DMS 273 (cell line): Measurements from ENCODE around the gene ENTHD1.
"Not testable (repeated sequence)": the region's sequence is repeated elsewhere in the genome, so short reads cannot be mapped to it uniquely, and the experiment has no call there.

ENCODE experiments used
- DNase-seq: peaks from one replicate; lab custom pipeline; 2025; ENCODE audit not compliant: unreplicated experiment; lab: John Stamatoyannopoulos, UW

Gene ENTHD1

DNA sequence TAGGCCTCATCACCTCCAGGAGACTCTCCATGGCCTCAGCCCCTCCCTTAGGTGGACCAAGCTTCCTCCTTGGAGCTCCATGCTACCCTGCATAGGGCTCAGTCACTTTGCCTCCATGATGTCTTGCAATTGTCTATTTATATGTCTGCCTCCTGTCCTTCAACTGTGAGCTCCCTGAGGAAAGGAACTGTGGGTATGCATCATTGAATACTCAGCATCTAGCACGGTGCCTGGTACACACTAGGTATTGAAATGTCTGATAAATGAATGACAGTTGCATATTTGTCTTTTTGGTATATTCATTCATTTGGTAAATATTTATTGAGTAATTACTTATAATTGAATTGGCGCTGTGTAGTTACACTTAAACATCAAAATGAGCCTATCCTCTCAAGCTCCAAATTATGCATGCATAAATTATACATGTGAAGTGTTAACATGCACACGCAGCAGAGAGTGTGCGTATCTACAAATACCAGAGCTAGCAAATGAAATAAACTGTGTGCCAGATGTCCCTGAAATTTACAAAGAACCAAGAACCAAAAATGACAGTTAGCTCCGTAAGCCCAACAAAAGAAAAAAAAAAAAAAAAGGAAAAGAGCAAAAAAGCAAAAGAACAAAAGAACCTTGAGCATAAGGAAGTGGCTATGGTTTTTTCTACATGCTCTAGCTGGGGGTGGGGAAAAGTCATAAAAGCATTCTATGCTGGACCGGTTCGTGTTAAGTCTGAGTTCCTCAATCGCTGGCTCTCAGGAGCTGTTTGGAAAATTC lies 32.5 kb upstream of the ENTHD1 start:
- DNase-seq, result no peak

DNA sequence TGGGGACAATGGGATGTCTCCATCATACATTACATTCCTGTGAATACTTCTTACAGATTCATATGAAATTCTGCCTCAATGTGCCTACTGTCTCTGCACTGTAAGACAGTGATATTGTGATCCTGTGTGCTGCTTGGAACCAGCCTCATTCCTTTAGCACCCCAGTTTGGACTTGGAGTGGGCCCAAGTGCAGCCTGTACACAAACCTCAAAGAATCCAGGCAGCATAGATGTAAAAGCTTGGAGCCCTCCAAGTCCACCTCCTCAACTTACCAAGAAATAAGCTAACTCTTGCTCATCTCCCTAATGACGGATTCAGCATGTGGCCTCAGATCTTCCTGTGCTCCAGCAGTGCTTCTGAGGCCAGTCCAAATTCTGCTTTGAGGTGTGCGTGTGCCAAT lies 31.7 kb upstream of the ENTHD1 start:
- DNase-seq, result no peak

- no peak for DNase-seq
Observed at GRCh38 chr22:39924286-39924685, 30.7 kb upstream of the ENTHD1 start.

GRCh38 chr22:39923696-39924095 lies 30.1 kb upstream of the ENTHD1 start:
- DNase-seq, result no peak

GRCh38 chr22:39920134-39920743 lies 26.7 kb upstream of the ENTHD1 start:
- no peak for DNase-seq

DNA sequence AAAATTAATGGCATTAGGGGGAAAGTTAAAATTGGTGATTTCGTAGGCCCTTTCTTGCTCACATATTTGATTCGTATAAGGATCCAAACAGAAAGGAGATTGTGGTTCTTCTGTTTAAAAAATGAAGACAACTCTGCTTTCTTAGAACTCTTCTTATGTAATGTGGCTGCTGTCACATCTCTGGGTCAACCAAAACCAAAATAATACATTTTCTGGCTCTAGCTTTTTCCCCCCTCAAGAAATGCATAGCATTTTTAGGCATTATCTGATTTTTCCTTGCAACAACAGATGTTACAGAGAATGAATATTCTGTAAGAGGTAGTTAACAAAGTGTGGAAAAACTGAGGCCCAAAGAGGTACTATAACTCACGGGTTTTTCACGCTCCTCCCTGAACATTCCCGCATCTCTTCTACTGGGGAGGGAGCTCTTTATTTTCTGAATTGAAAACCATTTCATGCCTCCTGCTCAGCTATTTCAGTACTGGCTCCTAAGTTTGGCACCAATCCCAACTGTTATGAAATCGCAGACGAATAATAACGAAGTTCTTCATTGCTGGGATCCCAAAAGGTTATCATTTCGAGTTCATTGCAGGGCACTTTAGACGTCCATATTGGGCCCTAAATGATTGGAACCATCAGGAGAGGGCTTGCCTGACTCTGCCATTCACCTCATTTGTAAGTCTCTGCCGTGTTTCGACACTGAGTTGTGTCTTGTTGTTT lies 24.4 kb upstream of the ENTHD1 start:
- DNase-seq, result peak; percentile 15

GRCh38 chr22:39917197-39917643 lies 23.7 kb upstream of the ENTHD1 start:
- no peak for DNase-seq

- no peak for DNase-seq
Observed at GRCh38 chr22:39916496-39916895, 22.9 kb upstream of the ENTHD1 start.

GRCh38 chr22:39915295-39915726 lies 21.8 kb upstream of the ENTHD1 start:
- no peak for DNase-seq

- DNase-seq, result no peak
Observed at GRCh38 chr22:39914584-39914983, 21.0 kb upstream of the ENTHD1 start.

GRCh38 chr22:39913886-39914285 lies 20.3 kb upstream of the ENTHD1 start:
- no peak for DNase-seq

DNA sequence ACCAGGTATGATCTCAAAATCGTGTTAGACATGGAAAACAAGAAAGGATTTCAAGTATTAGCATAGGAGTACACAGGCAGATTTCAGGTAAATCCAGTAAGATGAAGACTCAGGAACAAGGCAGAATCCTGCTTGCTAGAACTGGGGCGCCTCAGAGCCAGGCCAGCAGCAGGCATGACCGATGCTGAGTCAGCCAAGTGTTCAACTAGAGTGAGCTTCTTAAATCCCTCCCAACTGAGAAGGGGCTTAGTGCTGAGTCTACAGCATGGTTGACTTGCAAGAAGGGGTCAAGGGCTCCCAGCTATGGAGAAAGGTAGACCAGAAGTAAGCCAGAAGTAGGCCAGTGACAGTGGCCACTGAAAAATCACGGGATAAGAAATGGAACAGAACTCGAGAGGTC lies 19.8 kb upstream of the ENTHD1 start:
- no peak for DNase-seq

GRCh38 chr22:39910876-39911613 lies 17.5 kb upstream of the ENTHD1 start:
- no peak for DNase-seq

- no peak for DNase-seq
Observed at GRCh38 chr22:39908737-39909136, 15.2 kb upstream of the ENTHD1 start.

DNA sequence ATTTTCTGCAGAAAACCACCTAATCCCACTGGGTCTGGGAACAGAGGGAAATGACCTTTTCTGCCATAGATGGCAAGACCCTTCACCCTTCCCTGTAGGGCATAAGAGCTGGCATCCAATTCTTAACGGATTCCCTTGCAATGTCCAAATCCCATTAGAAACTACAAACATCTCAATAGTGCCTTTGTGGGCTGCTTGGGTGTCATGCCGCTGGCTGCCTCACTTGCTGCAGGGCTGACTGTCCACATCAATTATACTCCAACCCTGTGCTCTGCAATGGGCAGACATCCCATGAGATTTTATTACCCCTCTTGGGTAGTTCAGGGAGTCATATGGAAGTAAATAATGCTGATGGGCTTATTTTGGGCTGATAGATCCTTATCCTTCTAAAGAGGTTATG lies 14.6 kb upstream of the ENTHD1 start:
- DNase-seq, result no peak

GRCh38 chr22:39907605-39908097 lies 14.1 kb upstream of the ENTHD1 start:
- no peak for DNase-seq

- DNase-seq, result no peak
Observed at GRCh38 chr22:39907047-39907446, 13.5 kb upstream of the ENTHD1 start.

DNA sequence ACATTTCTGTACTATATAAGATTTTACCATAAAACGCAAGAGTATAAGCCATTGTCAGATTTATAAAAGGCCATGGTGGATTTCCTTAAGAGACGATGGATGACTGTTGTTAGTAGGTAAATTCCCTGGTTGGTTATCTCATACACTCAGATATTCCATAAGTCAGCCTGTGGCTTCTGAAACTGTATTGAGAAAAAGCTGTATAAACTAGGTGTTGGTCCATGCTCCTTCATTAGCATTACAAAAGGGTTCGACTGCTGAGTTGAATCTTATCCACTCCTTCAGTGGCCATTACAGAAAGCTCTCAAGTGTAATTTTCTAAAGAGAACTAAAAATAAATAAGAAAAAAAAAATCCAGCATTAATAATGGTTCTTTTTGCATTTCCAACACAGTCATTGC lies 12.6 kb upstream of the ENTHD1 start:
- DNase-seq, result no peak

DNA sequence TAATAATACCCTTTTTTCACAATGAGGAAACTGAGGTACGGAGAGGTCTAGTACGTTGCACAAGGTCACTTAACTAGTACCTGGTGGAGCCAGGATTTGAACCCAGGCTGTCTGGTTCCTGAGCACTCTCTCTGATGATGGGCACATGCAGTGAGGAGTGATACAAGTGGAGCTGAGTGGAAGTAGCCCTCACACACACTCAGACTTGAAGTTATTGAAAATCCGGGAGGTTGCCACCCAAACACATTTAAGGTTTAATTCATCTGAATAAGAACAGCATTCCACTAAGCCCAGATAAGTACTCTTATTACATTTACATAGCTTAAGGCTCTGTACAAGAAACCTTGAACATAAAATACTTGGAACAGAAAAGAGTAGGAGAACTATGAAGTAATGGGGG lies 12.1 kb upstream of the ENTHD1 start:
- no peak for DNase-seq

DNA sequence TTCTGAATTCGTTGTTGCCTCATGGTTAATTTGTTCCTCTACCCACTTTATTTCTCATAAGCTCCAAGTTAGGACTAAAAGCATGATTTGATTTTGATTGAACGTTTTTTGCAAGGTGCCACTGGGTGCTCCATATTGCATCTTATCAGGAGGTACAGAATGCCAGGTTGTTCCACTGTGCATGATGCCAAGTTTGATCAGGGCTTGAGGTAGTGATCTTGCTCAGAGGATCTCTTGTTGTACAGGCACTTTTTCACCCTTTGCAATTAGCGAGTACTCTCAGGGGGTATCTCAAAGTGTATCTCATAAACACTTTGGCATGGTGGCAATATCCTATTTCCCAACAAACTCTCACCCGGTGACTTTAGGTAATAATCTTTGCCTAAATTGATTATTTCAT lies 11.3 kb upstream of the ENTHD1 start:
- DNase-seq, result no peak

DNA sequence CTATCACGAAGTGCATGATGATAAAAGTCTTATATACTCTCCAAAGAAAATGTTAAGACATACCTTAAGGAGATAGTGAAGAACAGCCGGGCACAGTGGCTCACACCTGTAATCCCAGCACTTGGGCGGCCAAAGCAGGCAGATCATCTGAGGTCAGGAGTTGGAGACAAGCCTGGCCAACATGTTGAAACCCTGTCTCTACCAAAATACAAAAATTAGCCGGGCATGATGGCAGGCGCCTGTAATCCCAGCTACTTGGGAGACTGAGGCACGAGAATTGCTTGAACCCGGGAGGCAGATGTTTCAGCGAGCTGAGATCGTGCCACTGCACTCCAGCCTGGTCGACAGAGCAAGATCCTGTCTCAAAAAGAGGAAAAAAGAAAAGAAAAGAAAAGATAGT lies 10.5 kb upstream of the ENTHD1 start:
- not testable (repeated sequence) for DNase-seq
